Progenitor cell of endocrine pancreas (in vitro differentiated cells): ENCODE results near the gene FRMD4B. TPM values are rescaled to one million over a fixed set of nuclear protein-coding genes. Genes with fewer than 3 reads are reported as not detected.
A peak's percentile ranks its signal among the peaks of the same experiment; 100 is the strongest.
"Not testable (repeated sequence)": the region's sequence is repeated elsewhere in the genome, so short reads cannot be mapped to it uniquely, and the experiment has no call there.

Experiments used
- DNase-seq: peaks from one replicate; pipeline ENCODE4 v3.0.0; 2021; ENCODE audit warnings: low spot score; ENCODE audit not compliant: unreplicated experiment
- H3K27ac Mint-ChIP-seq: 2 replicates; pipeline ENCODE4 v1.8.0; 2021; ENCODE audit warnings: mild to moderate bottlenecking, moderate library complexity, mixed read lengths
- H3K27me3 Mint-ChIP-seq: 2 replicates; pipeline ENCODE4 v1.8.0; 2021; ENCODE audit warnings: mixed read lengths
- H3K36me3 Mint-ChIP-seq: 2 replicates; pipeline ENCODE4 v1.8.0; 2022; ENCODE audit warnings: mixed read lengths; ENCODE audit not compliant: insufficient read depth
- H3K4me1 Mint-ChIP-seq: 2 replicates; pipeline ENCODE4 v1.8.0; 2021; ENCODE audit warnings: low read depth, mixed read lengths
- H3K4me3 Mint-ChIP-seq: 2 replicates; pipeline ENCODE4 v1.8.0; 2021; ENCODE audit warnings: low read depth, mild to moderate bottlenecking, moderate library complexity, mixed read lengths
- H3K9me3 Mint-ChIP-seq: 2 replicates; pipeline ENCODE4 v1.8.0; 2021; ENCODE audit warnings: low read depth, mixed read lengths
- total RNA-seq: library from RNA; stranded (reverse); gene quantifications from 2 replicates; pipeline ENCODE4 v1.2.1, GENCODE V29; 2021
- TF ChIP-seq, protein P1 (sequence below): fragments of 200-600 bp; sonication (generic); IDR thresholded peaks from one replicate; pipeline ENCODE4 v1.5.0; 2021; ENCODE audit warnings: antibody characterized with exemption, mild to moderate bottlenecking; ENCODE audit not compliant: unreplicated experiment

Gene FRMD4B
- total RNA-seq, 1 donor from 2014 or later: 41.6 TPM

DNA sequence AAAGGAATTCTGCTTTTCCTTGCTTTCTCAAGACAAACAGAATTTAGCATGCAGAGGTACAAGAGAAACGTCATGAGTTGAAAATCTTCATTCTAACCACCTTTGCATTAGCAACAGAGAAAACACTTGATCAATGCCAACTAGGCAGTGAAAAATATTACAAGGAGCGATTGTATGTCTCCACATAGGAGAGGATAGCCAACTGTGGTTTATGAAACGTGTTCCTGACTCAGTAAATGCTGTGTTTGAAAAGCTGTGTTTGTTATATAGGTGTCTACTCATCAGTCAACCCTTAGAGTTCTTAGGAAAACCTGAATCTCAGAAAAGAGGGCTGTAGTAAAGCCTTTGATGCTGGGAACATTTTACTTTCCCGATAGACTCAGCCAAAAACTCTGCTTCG is 102.4 kb downstream of the FRMD4B start:
- no peak overlapping the region for H3K4me3 Mint-ChIP-seq
- H3K4me1 Mint-ChIP-seq: peaks cover 21% of the 10 kb centered on the region
- TF ChIP-seq, protein P1, sequence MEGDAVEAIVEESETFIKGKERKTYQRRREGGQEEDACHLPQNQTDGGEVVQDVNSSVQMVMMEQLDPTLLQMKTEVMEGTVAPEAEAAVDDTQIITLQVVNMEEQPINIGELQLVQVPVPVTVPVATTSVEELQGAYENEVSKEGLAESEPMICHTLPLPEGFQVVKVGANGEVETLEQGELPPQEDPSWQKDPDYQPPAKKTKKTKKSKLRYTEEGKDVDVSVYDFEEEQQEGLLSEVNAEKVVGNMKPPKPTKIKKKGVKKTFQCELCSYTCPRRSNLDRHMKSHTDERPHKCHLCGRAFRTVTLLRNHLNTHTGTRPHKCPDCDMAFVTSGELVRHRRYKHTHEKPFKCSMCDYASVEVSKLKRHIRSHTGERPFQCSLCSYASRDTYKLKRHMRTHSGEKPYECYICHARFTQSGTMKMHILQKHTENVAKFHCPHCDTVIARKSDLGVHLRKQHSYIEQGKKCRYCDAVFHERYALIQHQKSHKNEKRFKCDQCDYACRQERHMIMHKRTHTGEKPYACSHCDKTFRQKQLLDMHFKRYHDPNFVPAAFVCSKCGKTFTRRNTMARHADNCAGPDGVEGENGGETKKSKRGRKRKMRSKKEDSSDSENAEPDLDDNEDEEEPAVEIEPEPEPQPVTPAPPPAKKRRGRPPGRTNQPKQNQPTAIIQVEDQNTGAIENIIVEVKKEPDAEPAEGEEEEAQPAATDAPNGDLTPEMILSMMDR: no peak
- H3K27ac Mint-ChIP-seq: no peak overlapping the region
- H3K36me3 Mint-ChIP-seq: peaks cover 9% of the 10 kb centered on the region
- H3K27me3 Mint-ChIP-seq: no peaks in the 10 kb centered on the region
- H3K9me3 Mint-ChIP-seq: no peaks in the 10 kb centered on the region
- no peak for DNase-seq

DNA sequence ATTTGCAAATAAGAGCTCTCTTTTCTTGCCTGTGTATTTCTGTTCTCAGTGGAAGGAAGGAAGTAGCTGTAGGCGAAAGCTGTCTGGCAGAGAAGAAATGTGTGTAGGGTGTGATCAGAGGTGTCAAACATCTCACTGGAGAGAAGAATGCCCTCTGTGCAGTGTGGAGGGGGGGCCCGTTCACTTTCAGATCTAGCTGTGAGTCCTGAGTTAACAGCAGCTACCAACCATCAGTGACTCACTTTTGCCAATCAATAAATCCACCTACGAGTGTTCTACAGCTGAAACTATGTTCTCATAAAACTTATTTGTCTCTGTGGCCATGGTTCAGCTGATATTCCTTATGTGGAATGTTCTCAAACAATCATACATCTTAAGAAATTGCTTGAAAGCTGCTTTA is 103.7 kb downstream of the FRMD4B start:
- Mint-ChIP-seq H3K27ac (peak overlapping the region; percentile 54), H3K4me1 (peaks cover 9% of the 10 kb centered on the region), H3K9me3 (no peaks in the 10 kb centered on the region), H3K27me3 (no peaks in the 10 kb centered on the region), H3K36me3 (peaks cover 8% of the 10 kb centered on the region), H3K4me3 (no peak overlapping the region)
- TF ChIP-seq, protein P1: no peak
- no peak for DNase-seq

DNA sequence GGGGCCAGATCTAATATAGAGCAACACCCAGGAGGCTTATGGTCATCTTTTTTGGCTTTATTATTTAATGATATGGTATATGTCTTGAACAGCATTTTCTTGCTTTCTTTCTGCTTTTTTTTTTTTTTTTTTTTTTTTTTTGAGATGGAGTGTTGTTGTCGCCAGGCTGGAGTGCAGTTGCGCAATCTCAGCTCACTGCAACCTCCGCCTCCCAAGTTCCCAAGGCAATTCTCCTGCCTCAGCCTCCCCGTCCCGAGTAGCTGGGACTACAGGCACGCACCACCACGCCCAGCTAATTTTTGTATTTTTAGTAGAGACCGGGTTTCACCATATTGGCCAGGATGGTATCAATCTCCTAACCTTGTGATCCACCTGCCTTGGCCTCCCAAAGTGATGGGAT is 108.5 kb downstream of the FRMD4B start:
- H3K4me3 Mint-ChIP-seq, DNase-seq, H3K36me3 Mint-ChIP-seq, H3K9me3 Mint-ChIP-seq, H3K27ac Mint-ChIP-seq, H3K27me3 Mint-ChIP-seq: not testable (repeated sequence)
- peaks cover 20% of the 10 kb centered on the region for H3K4me1 Mint-ChIP-seq

DNA sequence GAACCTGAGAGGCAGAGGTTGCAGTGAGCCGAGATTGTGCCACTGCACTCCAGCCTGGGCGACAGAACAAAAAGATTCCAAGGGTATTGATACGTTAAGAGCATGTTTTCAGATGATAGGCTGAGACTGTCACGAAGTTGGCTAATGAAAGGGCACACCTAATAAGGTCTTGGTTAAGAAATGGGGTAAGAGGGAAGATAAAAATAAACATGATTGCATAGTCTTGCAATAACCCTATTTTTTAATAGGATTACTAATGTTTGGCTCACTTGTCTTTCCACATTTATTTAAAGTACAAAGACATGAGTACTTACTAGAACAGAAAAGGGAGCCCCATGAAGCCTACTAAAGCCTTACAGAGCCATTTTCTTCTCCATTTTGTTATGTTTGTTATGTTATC is 109.0 kb downstream of the FRMD4B start:
- no peak for DNase-seq
- no peaks in the 10 kb centered on the region for H3K36me3 Mint-ChIP-seq
- H3K4me3 Mint-ChIP-seq: no peak overlapping the region
- TF ChIP-seq, protein P1: no peak
- H3K4me1 Mint-ChIP-seq: peaks cover 16% of the 10 kb centered on the region
- no peaks in the 10 kb centered on the region for H3K27me3 Mint-ChIP-seq
- peak overlapping the region; percentile 52 for H3K27ac Mint-ChIP-seq
- no peaks in the 10 kb centered on the region for H3K9me3 Mint-ChIP-seq

DNA sequence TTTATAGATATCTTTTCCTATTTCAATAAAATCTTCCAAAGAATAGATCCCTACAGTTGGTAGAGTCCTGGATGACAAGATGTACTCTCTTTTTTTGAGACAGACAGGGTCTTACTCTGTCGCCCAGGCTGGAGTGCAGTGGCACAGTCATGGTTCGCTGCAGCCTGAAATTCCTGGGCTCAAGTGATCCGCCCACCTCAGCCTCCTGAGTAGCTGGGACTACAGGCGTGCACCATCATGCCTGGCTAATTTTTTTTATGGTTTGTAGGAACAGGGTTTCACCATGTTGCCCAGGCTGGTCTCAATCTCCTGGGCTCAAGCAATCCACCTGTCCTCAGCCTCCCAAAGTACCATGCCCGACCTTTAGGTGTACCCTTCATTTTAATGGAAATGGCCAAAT is 109.7 kb downstream of the FRMD4B start:
- not testable (repeated sequence) for H3K27ac Mint-ChIP-seq, H3K36me3 Mint-ChIP-seq, H3K9me3 Mint-ChIP-seq, H3K27me3 Mint-ChIP-seq, DNase-seq, H3K4me3 Mint-ChIP-seq
- H3K4me1 Mint-ChIP-seq: peaks cover 14% of the 10 kb centered on the region

DNA sequence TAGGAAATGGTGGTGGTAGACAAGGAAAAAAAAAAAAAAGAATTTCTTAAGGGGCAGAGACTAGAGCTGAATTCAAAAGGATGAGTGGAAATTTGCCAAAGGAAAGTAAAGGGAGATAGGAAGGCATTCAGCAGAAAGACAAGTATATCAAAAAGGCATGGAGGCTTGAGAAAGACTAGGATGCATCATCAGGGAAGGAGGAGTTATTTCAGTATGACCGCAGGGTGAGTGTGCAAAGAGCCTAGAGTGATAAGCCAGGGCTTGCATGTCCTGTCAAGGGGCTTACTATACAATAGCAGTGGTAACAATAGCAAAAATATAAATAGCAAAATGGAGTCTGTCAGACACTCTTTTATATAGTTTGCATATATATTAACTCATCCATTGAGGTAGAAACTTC is 112.0 kb downstream of the FRMD4B start:
- no peaks in the 10 kb centered on the region for H3K27me3 Mint-ChIP-seq
- no peak overlapping the region for H3K4me3 Mint-ChIP-seq
- H3K27ac Mint-ChIP-seq: peak overlapping the region; percentile 38
- peaks cover 14% of the 10 kb centered on the region for H3K4me1 Mint-ChIP-seq
- H3K9me3 Mint-ChIP-seq: no peaks in the 10 kb centered on the region
- DNase-seq: no peak
- TF ChIP-seq, protein P1: no peak
- no peaks in the 10 kb centered on the region for H3K36me3 Mint-ChIP-seq

DNA sequence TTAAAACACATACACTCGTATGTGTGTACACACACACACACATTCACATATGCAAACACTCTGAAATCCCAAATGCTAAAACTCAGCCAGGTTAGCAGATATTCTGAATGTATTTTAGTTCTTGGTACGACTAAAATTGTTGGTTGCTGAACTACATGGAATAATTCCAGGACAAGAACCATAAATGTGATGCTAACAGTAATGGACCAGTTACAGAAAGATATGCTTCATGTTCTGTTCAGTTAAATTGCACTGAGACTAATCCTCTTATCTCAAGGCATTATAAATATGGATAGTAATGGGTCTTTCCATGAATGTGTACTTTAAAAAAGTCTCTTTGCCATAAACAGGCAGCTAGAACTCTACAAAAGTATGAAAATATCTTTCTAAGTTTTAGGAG is 113.3 kb downstream of the FRMD4B start:
- TF ChIP-seq, protein P1: no peak
- Mint-ChIP-seq H3K4me1 (peaks cover 14% of the 10 kb centered on the region), H3K9me3 (no peaks in the 10 kb centered on the region), H3K36me3 (no peaks in the 10 kb centered on the region), H3K27me3 (no peaks in the 10 kb centered on the region), H3K4me3 (no peak overlapping the region), H3K27ac (no peak overlapping the region)
- DNase-seq: no peak
